ENCODE data around the gene XCL2.
"Not testable (repeated sequence)": the region's sequence is repeated elsewhere in the genome, so short reads cannot be mapped to it uniquely, and the experiment has no call there.

XCL2 gene, protein sequence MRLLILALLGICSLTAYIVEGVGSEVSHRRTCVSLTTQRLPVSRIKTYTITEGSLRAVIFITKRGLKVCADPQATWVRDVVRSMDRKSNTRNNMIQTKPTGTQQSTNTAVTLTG

DNA sequence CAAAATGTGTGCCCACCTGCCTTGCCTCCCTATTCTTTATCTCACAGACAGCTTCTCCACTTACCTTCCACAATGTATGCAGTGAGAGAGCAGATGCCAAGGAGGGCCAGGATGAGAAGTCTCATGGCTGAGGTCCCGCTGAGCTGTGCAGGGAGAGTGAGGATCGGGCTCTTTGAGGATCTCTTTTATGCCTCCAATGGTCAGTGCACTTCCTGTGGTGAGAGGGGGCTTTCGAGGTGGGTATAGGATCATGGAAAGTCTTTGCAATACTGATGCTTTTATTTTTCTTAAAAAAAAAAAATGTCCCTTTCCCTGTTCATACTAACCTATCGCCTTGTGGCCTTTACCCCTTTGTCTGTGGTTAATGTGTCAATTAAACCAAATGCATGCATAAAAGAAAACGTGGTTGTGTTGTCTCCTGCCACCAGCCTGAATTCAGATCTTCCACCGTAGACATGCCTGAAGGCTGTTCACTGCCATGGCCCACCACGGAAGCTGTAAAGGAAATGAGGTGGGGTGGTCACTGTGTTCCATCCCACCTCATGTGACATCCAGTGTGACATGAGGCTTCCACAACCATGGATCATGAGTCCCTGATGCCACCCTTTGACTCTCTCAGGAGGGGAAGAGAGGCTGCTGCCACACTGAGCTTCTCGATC, at the start of gene XCL2:
Gene XCL2, minus strand, starts transcription at position 158 of the 659 bp plus-strand sequence. Its CDS starts 33 bp downstream, at position 125.
- DNase-seq: not testable (repeated sequence)

DNA sequence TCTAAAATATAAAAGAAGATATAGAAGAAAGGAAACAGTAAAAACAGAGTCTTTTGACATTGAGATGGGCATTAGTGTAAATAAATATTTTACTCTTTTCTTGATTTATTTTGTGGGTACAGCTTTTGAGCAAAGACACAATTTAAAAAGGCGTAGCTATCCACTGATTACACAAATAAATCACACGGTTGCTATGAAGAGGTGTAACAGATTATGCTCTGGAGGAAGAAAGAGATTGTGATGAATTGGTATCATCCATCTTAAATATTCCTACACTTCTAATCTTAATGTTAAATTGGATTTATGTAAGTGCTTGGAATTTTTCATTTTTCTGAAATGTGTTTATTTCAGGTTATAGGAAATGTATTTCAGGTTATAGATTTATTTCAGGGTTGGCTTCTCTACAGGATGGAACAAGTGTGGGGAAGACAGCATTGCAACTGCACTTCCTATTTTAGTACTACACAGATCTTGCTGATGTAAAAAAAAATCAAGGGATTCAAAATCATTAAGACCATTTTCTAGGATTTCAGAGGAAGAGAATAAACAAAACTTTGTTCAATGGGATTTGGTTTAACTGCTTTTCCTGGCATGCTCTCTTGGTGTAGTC, 47.9 kb upstream of the XCL2 start:
- no peak for DNase-seq

DNA sequence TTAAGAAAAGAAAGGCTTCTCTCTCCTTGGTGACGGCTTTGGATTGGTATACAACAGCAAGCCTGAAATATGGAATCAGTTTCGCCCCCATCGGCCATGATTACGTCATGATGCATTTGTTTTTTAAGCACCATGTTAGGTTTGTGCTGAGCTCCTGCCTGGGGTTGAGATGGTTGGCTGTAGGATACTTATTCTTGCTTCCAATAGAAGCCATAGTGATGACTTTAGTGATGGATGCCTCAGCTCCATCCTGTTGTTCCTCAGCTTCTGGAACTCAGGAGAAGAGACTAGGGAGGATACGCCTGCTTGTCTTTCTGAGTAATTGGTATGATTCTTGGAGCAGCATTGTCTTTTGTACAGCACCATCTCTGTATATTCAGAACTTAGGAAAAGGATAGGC, 47.3 kb upstream of the XCL2 start:
- no peak for DNase-seq

DNA sequence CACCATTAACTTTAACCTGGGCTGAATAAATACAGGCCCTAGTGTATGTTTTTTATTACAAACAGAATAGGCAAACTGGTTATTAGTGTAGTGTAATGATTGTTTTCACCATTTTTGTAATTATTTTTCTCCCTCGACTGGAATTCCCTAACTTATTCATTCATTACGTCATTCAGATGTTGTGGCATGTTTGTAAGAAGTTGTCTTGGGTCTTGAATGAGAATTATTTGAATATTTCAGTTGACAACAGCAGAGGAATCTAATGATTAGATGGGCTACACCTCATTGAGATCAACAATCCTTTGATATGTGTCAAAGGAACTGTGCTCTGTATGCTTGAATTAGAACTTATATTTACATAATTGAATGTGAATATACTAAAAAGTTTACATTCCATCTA, 45.4 kb upstream of the XCL2 start:
- no peak for DNase-seq

DNA sequence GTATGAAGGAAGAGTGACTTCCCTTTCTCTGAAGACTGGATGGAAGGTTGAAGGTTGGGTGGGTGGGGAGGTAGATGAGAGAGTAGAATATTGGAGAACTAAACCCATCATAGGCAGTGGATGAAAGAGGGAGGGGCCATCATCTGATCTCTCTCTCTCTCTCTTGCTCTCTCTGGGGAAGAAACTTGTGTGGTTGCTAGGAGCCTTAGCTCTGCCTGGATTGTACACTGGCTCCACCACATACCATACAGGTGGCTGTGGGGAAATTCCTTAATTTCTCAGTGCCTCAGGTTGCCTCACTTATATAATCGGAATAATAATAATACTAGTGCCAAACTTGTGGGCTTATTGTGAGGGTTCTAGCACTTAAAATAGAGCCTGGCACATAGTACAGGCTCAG, 42.1 kb upstream of the XCL2 start:
- DNase-seq: no peak

DNA sequence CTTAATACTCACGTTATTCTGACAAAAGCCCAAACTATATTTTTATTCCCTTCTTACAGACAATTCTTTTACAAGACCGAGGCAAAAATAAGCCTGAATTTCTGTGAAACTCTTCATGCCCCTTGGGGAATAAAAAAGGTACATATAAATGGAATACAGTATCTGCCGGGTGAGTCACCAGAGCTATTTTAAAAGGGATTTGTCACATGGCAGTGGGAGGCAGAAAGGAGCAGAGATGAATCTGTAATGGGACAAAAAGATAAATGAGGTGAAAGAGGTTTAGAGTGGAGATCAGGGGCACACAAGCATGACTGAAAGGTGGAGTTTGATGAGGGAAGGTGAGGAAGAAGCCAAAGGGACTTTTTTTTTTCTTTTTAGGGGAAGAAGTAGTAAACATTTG, 41.4 kb upstream of the XCL2 start:
- no peak for DNase-seq

DNA sequence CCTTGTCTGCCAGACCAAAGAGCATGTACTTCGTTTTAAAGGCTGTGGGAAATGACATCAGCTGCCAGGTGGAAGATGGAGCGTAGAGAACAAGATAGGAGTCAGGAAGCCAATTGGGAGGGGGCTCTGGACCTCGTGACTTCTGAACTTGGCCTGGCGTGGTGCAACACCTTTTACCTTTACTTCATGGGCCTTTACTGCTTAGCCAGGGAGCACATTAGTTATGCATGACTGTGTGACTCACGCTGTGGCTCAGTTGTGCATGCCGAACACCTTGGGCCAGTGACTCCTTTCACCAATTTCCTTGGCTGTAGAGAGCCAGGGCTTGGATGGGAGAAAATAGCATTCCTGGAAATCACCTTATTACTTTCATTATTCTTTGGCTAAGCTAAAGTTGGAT, 39.8 kb upstream of the XCL2 start:
- DNase-seq: no peak

DNA sequence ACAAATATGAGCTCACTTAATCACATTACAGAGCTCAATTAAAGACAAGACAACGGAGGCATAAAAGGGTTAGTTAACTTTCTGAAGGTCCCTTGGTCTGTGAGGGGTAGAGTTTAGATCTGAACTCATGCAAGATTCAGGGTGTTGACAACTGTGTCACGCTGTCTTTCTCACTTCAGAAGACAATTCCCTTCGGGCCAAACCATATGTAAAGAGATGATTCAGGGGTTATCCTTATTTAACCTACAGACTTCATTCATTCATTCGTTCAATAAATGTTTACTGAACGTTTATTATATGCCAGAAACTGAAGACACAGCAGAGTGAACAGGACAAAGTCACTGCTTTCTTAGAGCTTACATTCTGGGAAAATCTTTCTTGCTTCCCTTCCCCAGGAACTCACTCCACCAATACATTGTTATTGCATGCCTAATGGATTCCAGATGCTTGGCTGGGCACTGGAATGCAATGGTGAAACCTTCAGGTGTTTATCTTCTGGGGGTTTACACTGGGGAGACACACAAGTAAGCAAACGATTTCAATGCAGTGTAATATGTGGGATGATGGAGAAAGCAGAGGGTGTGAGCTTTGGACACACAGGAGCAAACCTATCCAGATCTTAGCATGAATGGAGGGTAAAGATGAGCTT, 39.0 kb upstream of the XCL2 start:
- no peak for DNase-seq

DNA sequence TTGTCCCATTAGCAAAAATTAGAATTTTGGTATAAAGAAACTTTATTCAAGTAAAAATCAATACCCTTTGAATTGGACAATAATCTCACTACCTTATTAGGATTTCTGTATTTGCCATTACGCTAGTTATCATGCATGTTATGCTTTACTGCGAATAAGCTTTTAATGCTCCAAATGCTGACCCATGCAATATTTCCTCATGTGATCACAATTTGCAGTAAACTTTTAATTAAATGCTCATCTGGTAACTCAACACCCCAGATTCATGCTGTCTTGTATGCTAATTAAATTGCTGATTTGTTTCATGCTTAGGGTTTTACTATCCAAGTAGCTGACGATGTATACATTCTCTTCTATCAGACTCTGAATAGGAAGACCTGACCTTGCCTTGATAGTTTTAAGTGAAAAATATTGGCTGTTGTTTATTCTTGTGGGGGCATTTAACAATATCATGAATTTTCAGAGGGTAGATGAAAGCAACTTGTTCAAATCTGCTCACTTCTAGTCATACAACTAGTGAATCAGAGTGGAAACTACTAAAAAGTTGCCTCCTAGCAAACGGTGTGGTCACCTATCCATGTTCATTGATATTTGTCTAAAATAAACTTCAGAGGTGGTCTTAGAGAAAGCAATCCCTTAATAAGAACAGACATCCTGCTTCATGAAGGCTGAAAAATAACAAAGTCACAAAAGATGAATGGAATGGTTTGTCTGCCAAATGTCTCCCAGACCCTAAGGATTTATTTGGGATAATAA, 38.2 kb upstream of the XCL2 start:
- no peak for DNase-seq

DNA sequence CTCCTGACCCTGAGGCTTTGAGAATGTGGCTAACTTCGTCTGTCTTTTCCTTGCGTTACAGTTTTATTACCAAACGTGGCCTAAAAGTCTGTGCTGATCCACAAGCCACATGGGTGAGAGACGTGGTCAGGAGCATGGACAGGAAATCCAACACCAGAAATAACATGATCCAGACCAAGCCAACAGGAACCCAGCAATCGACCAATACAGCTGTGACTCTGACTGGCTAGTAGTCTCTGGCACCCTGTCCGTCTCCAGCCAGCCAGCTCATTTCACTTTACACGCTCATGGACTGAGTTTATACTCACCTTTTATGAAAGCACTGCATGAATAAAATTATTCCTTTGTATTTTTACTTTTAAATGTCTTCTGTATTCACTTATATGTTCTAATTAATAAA, 37.2 kb upstream of the XCL2 start:
- DNase-seq: not testable (repeated sequence)

DNA sequence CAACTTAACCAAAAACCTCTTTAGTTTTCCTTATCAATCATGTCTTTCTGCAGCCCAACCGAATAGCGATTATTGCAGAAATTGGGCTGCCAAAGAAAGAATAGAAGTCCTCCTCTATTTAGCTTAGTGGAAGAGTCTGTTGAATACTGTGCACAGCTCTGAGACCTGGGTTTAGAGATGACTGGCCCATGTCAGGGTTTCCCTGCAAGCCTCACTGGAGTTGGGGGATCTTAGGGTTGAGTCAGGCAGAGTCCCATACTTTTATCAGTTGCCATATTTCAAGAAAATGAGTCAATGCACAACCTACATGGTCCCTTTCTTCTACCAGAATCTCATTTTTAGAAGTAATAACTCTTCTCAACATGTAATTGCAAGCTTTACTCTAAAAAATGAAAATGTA, 36.5 kb upstream of the XCL2 start:
- DNase-seq: not testable (repeated sequence)

DNA sequence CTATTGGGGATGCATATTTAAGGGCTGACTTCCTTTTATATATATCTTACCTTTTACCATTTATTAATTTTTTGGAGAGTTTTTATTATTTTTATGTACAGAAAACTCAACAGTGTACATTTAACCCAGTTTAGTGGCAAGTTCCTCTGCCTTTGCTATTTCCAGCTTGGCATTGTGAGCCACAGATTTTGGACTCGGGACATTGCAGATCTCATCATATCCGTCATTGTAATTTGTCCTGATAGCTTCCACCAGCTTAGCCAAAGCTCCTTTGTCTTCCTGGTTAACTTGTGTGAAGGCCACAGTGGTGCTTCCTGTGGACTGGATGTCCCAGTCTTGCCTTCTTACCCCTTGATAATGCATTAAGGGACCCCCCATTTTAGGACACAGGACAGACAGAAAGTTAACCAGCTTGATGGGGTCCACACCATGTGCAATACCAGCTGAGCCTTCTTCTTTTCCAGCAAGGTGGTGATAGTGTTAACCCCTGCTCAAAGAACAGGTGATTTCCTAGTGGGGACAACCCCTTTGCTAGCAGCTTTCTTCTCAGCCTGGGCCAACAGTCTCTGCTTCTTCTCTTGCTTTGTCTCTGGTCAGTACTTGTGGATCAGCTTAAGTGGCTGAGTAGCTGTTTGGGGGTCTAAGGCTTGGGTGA, 34.9 kb upstream of the XCL2 start:
- not testable (repeated sequence) for DNase-seq

DNA sequence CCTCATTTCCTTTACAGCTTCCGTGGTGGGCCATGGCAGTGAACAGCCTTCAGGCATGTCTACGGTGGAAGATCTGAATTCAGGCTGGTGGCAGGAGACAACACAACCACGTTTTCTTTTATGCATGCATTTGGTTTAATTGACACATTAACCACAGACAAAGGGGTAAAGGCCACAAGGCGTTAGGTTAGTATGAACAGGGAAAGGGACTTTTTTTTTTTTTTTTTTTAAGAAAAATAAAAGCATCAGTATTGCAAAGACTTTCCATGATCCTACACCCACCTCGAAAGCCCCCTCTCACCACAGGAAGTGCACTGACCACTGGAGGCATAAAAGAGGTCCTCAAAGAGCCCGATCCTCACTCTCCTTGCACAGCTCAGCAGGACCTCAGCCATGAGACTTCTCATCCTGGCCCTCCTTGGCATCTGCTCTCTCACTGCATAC, 32.5 kb upstream of the XCL2 start, which contains the start of gene XCL1:
Gene XCL1, plus strand, starts transcription at position 361 of the 444 bp plus-strand sequence. Its CDS starts 33 bp downstream, at position 394.
- not testable (repeated sequence) for DNase-seq

DNA sequence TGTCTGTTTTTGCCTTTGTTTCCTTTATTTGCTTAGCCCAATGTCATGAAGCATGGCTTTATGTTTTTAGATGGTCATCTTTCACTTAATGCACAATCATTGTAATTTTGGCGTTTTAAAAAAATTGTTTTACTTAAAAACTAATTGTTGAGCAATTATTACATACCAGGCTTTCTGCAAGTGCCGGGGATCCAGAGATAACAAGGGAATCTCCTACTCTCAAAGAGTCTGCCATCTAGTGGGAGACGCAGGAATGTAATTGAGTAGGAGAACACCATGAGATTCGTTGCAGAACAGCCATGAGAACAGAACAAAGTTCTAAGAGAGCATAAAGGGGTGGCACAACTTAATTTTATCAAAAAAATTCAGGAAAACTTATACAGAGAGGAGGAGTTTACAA, 30.4 kb upstream of the XCL2 start:
- not testable (repeated sequence) for DNase-seq

DNA sequence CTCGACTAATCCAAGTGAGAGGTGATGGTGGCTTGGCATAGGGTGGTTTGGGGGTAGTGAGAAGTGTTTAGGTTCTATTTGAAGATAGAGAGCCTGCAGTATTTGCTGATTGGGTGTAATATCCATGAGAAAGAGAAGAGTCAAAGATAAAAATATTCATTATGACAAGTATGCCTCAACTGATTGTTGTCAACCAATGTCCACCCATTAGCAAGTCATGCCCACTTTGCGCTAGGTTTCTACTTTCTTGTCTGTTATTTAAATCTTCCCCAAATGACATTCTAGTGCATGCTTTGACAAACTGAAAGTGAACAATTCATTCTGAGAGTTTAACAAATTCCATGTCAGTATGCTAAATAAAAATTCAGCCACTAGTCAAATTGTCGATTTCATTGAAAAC, 28.8 kb upstream of the XCL2 start:
- no peak for DNase-seq

DNA sequence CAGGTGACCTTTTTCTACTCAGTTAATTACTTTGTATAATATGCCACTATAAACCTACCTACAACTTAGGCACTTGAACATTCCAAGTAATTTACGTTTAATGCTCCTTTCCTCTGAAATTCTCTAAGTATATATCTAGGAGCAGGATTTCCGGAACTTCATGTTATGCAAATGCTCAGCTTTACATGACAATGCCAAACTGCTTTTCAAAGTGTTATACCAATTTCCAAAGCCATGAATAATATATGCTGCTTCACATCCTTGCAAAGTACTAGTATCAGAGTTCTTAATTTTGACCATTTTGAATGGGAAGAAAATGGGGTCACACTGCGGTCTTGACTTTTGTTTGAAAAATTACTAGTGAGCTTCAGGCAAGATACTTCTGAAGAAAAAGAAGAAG, 26.9 kb upstream of the XCL2 start:
- DNase-seq: no peak

DNA sequence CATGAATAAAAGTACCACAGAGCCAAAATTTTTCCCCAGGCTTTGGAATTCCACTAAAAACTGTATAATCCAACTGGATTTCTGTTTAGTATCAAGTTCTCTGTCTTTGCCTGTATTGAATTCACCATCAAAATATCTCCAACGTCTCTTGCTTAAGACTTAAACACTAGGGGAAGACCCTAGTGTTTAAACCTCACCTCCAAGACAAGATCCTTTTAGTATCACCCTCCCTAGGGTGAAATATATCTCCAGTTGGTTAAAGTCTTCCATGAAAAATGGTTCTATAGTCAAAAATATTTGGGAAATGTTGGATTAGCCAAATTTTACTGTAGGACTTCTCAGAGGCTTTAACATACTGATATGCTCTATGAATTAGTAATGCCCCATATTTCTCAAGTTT, 24.5 kb upstream of the XCL2 start:
- no peak for DNase-seq

DNA sequence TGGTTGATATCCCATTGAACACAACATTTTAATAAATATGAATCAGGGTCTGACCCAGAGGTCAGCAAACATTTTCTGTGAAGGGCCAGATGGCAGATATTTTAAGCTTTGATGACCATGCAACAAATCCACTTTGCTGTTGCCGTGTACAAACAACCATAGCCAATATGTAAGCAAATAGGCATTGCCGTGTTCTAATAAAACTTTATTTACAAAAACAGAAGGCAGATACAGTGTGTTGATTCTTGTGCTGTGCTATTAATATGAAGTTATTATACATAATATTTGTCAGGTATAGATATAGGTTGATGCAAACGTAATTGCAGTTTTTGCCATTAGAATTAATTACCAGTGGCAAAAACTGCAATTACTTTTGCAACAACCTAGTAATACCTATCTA, 23.8 kb upstream of the XCL2 start:
- no peak for DNase-seq

DNA sequence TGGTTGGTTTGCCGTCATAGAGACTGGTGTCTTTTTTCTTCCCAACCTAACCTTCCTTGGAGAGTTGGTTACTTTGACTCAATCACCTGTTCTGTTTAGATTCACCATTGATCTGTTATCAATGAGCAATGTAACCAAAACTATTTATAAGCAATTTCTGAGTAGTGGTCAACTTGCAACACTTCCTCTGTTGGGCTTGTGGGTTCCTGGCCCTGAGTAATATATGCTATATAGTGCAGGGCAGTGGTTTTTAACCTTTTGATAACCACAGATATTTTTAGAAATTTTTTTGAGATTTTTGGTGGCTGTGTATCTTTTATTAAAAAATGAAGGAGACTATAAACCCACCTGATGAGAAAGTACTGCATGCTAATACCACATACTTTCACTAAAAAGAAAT, 23.2 kb upstream of the XCL2 start:
- DNase-seq: no peak

DNA sequence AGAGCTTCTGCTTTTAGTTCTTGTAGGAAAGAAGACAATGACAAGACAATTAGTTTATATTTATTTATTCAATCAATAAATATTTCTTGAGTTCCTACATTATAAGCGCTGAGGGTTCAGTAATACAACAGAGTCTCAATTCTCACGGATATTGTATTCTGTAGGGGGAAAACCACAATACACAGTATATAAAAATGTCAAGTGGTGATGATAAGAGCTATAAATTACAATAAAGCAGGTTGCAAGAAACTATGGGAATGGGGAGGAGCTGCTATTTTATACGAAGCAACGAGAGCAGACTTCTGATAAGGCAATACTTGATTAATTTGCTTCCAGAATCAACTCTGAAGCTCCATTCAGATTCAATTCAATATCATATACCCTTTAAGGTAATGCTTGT, 22.0 kb upstream of the XCL2 start:
- DNase-seq: no peak

DNA sequence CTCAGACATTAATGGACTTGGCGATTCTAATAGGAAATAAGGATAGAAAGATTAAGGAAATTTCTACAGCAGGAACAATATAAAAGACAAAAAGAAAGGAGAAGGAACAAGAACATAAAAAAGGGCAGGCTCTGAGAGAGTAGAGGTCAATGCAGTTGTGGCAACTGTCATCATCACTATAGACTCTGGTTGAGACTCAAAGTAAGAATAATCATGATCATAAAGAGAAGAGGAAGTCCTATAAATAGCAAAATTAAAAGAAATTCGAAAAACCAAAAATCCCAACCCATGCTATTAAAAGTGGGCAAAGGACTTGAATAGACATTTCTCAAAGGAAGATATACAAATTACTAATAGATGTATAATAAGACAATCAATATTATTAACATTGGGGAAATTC, 18.2 kb upstream of the XCL2 start:
- DNase-seq: no peak

DNA sequence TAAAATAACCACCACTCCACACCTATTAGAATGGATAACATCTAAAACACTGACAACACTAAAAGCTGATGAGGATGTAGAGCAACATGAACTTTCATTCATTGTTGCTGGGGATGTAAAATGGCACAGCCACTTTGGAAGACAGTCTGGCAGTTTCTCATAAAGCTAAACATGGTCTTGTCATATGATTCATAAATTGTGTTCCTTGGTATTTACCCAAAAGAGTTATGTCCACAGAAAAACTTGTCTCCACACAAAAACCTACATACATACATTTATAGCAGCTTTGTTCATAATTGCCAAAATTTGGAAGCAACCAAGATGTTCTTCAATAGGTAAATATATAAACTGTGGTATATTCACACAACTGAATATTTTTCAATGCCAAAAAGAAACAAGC, 16.6 kb upstream of the XCL2 start:
- no peak for DNase-seq

DNA sequence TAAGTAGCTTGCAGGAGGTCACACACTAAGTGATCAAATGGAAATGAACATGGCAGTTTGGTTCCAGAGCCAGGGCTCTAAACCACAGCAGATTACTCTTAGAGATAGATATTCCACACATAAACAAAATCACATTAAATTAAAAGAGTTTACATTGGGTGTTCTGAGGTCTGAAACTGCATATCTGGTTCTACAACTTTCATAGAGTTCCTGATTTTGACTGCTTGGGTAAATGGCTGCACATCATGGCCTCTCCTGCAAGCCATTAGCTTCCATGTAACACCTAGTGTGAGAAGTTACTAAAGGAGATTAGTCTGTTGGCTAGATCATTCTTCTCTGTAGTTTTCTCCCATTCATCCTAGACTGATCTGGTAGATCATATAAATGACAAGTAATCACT, 12.8 kb upstream of the XCL2 start:
- no peak for DNase-seq
